ENCODE data around the gene ZC2HC1B. TPM values are rescaled to one million over a fixed set of nuclear protein-coding genes. Genes with fewer than 3 reads are reported as not detected.

ZC2HC1B gene
- total and polyA plus RNA-seq, 4 donors: not detected

DNA sequence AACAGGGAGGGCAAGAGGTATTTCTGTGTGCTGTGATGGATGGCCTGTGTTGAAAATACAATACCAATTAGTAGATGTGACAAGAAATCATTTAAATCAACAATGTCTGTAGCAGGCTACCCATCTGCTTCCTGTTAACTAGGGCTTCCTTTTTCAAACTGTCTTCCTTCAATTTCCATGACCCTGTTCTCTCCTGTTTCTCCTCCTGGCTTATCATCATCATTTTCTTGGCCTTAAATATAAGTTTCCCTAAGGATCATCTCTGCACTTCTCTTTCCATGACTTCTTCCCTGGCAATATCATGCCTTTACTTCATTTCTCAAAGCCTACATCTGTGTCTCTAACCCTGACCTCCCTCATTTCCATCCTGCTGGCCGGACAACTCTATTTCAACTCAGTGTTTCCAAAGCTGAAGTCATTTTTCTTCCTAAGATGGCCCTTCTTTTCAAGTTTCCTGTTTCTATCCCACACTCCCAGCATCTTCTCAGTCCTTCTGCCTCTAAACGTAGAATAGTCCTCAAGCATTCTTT, 18.2 kb downstream of the ZC2HC1B start:
- H3K36me3 ChIP-seq (ENCODE audit: control insufficient read depth in 4 of 4, insufficient read depth in 3 of 4, low read depth in 1 of 4, low read length in 3 of 4): no peaks in the 10 kb centered on the region
- no peak for DNase-seq (ENCODE audit: low spot score)
- peaks cover 0 to 7% (median 3%) of the 10 kb centered on the region in 4 donors for H3K9me3 ChIP-seq (ENCODE audit: control insufficient read depth in 4 of 4, low read length in 3 of 4)
- H3K27ac ChIP-seq (ENCODE audit: low read depth in 1 of 2, low read length in 2 of 2): no peak overlapping the region
- 76% methylated on average over 2 of the region's 2 CpGs for WGBS
- H3K4me3 ChIP-seq (ENCODE audit: low read depth in 1 of 3, low read length in 3 of 3): no peak overlapping the region
- H3K4me1 ChIP-seq (ENCODE audit: control insufficient read depth in 4 of 4, insufficient read depth in 4 of 4, low read length in 3 of 4): no peaks in the 10 kb centered on the region
- no peaks in the 10 kb centered on the region for H3K27me3 ChIP-seq (ENCODE audit: control insufficient read depth in 4 of 4, insufficient read depth in 4 of 4, low read length in 3 of 4)
- H3K9ac ChIP-seq (ENCODE audit: low read depth in 1 of 2, low read length in 2 of 2): no peak overlapping the region
- no peak for TF ChIP-seq FOXA2 (IDR thresholded peaks at IDR 0.05)
- TF ChIP-seq RAD21 (IDR thresholded peaks at IDR 0.05): no peak
- no peak for TF ChIP-seq GABPA (IDR thresholded peaks at IDR 0.05 in 1 of 2, conservative IDR thresholded peaks at IDR 0.05 in 1 of 2)
- no peak for TF ChIP-seq TAF1 (conservative IDR thresholded peaks at IDR 0.05)
- no peak for TF ChIP-seq EGR1 (IDR thresholded peaks at IDR 0.05; ENCODE audit: low read depth in 2 of 2)
- TF ChIP-seq, protein P1, sequence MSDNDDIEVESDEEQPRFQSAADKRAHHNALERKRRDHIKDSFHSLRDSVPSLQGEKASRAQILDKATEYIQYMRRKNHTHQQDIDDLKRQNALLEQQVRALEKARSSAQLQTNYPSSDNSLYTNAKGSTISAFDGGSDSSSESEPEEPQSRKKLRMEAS (IDR thresholded peaks at IDR 0.05): no peak
- no peak for TF ChIP-seq REST (IDR thresholded peaks at IDR 0.05)
- TF ChIP-seq SP1 (IDR thresholded peaks at IDR 0.05): no peak
- TF ChIP-seq HNF4A (conservative IDR thresholded peaks at IDR 0.05): no peak
- no peak for TF ChIP-seq NR2F2 (IDR thresholded peaks at IDR 0.05)
- no peak for TF ChIP-seq YY1 (IDR thresholded peaks at IDR 0.05)
- no peak for TF ChIP-seq FOXA1 (IDR thresholded peaks at IDR 0.05)
- no peak for TF ChIP-seq JUND (IDR thresholded peaks at IDR 0.05)
- TF ChIP-seq, protein P2, sequence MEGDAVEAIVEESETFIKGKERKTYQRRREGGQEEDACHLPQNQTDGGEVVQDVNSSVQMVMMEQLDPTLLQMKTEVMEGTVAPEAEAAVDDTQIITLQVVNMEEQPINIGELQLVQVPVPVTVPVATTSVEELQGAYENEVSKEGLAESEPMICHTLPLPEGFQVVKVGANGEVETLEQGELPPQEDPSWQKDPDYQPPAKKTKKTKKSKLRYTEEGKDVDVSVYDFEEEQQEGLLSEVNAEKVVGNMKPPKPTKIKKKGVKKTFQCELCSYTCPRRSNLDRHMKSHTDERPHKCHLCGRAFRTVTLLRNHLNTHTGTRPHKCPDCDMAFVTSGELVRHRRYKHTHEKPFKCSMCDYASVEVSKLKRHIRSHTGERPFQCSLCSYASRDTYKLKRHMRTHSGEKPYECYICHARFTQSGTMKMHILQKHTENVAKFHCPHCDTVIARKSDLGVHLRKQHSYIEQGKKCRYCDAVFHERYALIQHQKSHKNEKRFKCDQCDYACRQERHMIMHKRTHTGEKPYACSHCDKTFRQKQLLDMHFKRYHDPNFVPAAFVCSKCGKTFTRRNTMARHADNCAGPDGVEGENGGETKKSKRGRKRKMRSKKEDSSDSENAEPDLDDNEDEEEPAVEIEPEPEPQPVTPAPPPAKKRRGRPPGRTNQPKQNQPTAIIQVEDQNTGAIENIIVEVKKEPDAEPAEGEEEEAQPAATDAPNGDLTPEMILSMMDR (IDR thresholded peaks at IDR 0.05; ENCODE audit: low read depth, low read length, missing input control): no peak
- no peak for TF ChIP-seq HNF4G (IDR thresholded peaks at IDR 0.05)

DNA sequence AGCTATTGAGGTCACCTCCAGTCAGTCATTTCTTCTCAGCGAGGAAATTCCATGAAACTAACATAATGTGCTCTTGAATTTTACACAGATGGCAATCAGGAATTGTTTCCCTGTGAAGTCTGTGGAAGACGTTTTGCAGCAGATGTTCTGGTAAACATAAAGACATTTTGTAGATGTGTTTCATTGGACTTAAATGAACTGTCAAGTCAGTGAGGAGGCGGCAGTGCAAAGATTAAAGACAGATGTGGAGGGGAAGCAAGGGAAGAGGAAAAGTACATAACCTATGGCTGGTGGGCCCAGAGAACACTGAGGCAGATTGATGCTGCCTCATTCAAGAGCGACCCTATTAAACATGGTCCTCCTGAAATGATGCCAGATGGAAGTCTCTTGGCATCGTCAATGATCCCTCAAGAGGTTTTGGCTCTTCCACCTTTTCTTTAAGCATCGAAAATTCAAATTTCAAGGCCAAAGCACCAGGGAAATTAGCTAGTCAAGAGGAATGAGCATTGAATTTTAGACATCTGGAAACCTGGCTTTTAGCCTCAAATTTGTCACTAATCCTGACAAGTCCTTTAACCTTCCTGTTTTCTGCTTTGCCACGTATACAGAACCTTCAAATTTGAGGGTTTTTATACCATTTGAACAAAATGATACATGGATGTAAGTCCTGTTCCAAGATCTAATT, 20.1 kb downstream of the ZC2HC1B start:
- no peak for DNase-seq (ENCODE audit: low spot score)
- no peaks in the 10 kb centered on the region for H3K27me3 ChIP-seq (ENCODE audit: control insufficient read depth in 4 of 4, insufficient read depth in 4 of 4, low read length in 3 of 4)
- H3K4me3 ChIP-seq (ENCODE audit: low read depth in 1 of 3, low read length in 3 of 3): no peak overlapping the region
- no peaks in the 10 kb centered on the region for H3K9me3 ChIP-seq (ENCODE audit: control insufficient read depth in 4 of 4, low read length in 3 of 4)
- TF ChIP-seq, protein P1 (IDR thresholded peaks at IDR 0.05): no peak
- no peak for TF ChIP-seq HNF4G (IDR thresholded peaks at IDR 0.05)
- no peak for TF ChIP-seq FOXA2 (IDR thresholded peaks at IDR 0.05)
- no peak for TF ChIP-seq ATF3 (IDR thresholded peaks at IDR 0.05)
- TF ChIP-seq SP1 (IDR thresholded peaks at IDR 0.05): no peak
- TF ChIP-seq RAD21 (IDR thresholded peaks at IDR 0.05): no peak
- no peak for TF ChIP-seq RXRA (IDR thresholded peaks at IDR 0.05)
- TF ChIP-seq, protein P2 (IDR thresholded peaks at IDR 0.05; ENCODE audit: low read depth, low read length, missing input control): no peak
- no peak for TF ChIP-seq EGR1 (IDR thresholded peaks at IDR 0.05; ENCODE audit: low read depth in 2 of 2)
- TF ChIP-seq HNF4A (conservative IDR thresholded peaks at IDR 0.05): no peak
- no peak for TF ChIP-seq GABPA (IDR thresholded peaks at IDR 0.05 in 1 of 2, conservative IDR thresholded peaks at IDR 0.05 in 1 of 2)
- 81% methylated on average over 7 of the region's 7 CpGs for WGBS
- no peak overlapping the region for H3K27ac ChIP-seq (ENCODE audit: low read depth in 1 of 2, low read length in 2 of 2)
- H3K36me3 ChIP-seq (ENCODE audit: control insufficient read depth in 4 of 4, insufficient read depth in 3 of 4, low read depth in 1 of 4, low read length in 3 of 4): no peaks in the 10 kb centered on the region
- no peak overlapping the region for H3K9ac ChIP-seq (ENCODE audit: low read depth in 1 of 2, low read length in 2 of 2)
- no peaks in the 10 kb centered on the region for H3K4me1 ChIP-seq (ENCODE audit: control insufficient read depth in 4 of 4, insufficient read depth in 4 of 4, low read length in 3 of 4)

All from liver (tissue), 9 donors.